Stimulated activated CD8-positive, alpha-beta memory T cell treated with anti-CD3 and anti-CD28 coated beads, Interleukin-12 subunit alpha, Interleukin-12 subunit beta, amount 100 ng/mL, for 4 hours (primary cell): ENCODE data around the gene ADAM23.
"Not testable (repeated sequence)": the region's sequence is repeated elsewhere in the genome, so short reads cannot be mapped to it uniquely, and the experiment has no call there.

Source experiments
- DNase-seq: peaks from one replicate; pipeline ENCODE4 v3.0.0-alpha.2; 2020; ENCODE audit warnings: low read depth

Gene ADAM23, protein sequence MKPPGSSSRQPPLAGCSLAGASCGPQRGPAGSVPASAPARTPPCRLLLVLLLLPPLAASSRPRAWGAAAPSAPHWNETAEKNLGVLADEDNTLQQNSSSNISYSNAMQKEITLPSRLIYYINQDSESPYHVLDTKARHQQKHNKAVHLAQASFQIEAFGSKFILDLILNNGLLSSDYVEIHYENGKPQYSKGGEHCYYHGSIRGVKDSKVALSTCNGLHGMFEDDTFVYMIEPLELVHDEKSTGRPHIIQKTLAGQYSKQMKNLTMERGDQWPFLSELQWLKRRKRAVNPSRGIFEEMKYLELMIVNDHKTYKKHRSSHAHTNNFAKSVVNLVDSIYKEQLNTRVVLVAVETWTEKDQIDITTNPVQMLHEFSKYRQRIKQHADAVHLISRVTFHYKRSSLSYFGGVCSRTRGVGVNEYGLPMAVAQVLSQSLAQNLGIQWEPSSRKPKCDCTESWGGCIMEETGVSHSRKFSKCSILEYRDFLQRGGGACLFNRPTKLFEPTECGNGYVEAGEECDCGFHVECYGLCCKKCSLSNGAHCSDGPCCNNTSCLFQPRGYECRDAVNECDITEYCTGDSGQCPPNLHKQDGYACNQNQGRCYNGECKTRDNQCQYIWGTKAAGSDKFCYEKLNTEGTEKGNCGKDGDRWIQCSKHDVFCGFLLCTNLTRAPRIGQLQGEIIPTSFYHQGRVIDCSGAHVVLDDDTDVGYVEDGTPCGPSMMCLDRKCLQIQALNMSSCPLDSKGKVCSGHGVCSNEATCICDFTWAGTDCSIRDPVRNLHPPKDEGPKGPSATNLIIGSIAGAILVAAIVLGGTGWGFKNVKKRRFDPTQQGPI

DNA sequence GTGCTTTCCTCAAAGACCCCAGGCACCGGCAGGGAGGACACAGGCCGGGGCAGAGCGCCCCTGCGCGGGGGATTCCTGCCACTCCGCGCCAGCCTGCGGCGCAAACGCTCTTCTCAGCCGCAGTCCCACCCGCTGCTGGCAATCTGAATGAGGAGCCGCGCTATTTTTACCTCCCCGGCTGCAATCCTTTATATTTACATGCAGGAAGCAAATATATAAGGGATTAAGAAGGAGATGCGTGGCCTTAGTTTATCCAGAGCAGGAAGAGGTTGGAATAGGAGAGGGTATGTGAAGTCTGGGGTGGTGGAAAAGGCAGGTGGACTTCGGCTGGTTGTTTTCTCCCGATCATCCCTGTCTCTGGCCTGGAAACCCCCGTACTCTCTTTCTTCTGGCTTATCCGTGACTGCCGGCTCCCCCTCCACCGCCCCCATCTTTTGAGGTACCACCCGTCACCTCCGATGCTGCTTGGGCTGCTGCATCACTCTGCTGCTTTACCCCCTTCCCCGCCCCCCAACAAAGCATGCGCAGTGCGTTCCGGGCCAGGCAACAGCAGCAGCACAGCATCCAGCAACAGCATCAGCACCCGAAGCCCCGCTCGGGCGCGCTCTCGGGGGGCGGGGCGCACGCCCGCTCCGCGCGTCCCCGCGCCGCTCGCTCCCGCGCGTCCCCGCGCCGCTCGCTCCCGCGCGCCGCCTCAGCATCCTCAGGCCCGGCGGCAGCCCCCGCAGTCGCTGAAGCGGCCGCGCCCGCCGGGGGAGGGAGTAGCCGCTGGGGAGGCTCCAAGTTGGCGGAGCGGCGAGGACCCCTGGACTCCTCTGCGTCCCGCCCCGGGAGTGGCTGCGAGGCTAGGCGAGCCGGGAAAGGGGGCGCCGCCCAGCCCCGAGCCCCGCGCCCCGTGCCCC, at the start of gene ADAM23:
ADAM23 (plus strand) TSS at position 700 of the 902 bp plus-strand sequence. CDS start 335 bp downstream, outside the sequence.
- DNase-seq, result no peak

DNA sequence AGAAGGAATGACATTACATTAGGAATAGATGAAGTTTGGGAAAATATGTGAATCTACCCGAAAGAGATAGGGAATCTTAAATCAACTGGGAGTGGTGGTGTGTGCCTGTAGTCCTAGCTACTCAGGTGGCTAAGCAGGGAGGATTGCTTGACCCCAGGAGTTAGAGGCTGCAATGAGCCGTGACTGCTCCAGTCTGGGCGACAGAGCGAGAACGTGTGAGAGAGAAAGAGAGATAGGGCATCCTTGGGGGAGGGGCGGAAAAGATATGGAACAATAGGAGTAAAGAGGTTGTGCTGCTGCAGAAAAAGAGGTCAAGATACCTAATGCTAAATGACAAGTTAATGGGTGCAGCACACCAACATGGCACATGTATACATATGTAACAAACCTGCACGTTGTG, 47.1 kb upstream of the ADAM23 start:
- DNase-seq, result no peak

- DNase-seq, result not testable (repeated sequence)
Measured at GRCh38 chr2:206402956-206403569, 40.3 kb upstream of the ADAM23 start.

DNA sequence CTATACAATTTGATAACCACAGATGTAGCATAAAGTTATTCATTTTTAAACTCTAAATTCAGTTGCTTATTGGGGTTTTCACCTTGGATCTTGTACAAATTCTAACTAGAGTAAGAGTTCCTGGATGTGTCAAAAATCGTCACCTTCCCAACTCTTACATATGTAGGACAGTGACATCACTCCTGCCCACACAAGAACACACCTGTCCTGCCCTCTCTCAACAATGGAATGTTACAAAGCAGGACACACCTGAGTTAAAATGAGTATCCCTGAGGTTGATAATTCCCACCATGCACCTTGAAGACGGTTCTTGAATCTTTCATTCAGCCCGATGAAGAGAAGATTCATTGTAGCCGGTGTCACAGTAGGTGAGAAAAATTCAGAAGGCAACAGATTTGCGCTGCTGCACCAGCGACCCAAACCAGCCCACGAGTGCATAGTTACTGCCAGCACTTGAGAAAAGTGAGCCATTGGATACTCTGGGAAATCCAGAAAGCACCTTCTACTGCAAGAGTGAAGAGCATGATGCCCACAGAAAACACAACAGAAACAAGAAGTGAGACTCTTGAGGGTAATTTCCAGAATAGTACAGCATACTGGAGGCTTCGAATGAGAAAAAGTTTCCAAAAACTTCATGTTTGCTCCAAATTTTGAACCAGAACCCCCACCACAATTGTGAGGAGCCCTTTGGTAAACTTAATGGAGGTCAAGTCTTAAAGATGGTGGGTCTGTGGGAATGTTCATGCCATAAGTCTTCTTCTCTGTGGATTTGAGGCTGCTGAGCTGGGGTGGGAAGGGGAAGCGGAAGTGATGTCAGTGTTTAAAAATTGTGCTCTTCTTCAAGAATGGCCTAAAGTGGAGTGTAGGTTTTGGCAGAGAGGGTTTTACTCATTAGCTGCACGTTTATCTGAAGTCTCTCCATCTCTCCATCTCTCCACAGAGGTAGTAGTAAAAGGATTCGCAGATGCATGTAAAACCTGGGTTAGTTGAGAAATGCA, 34.7 kb upstream of the ADAM23 start:
- DNase-seq, result no peak

GRCh38 chr2:206410714-206411113, 32.6 kb upstream of the ADAM23 start:
- DNase-seq, result no peak

DNA sequence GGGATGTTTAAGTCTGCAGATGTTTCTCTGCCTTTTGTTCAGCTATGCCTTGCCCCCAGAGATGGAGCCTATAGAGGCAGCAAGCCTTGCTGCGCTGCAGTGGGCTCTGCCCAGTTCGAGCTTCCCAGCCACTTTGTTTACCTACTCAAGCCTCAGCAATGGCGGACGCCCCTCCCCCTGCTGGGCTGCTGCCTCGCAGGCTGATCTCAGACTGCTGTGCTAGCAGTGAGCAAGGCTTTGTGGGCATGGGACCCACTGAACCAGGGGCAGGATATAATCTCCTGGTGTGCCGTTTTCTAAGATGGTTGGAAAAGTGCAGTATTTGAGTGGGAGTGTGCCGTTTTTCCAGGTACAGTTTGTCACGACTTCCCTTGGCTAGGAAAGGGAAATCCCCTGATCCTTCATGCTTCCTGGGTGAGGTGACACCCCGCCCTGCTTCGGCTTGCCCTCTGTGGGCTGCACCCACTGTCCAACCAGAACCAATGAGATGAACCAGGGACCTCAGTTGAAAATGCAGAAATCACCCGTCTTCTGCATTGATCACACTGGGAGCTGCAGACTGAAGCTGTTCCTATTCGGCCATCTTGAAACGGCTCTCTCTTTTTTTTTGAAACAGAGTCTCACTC, 27.6 kb upstream of the ADAM23 start:
- no peak for DNase-seq

DNA sequence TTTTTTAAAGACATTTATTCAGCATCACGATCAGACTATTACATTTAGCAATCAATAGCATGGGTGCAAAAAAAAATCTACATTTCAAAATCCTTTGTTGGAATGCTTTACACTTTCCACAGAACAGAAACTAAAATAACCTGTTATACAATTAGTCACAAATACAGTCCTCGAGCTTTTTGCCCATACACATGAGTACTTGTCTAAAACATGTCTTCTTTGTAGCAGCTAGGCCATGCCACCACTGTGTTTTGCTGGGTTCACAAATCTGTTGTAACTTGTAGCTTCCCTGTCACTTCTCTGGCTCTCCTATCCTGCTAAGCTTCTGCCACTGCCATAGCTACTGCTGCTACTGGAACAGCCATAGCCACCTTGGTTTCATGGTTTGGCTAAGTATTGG, 24.4 kb upstream of the ADAM23 start:
- no peak for DNase-seq

- DNase-seq, result no peak
Measured at GRCh38 chr2:206420721-206421120, 22.6 kb upstream of the ADAM23 start.

- no peak for DNase-seq
Measured at GRCh38 chr2:206422493-206422892, 20.8 kb upstream of the ADAM23 start.

DNA sequence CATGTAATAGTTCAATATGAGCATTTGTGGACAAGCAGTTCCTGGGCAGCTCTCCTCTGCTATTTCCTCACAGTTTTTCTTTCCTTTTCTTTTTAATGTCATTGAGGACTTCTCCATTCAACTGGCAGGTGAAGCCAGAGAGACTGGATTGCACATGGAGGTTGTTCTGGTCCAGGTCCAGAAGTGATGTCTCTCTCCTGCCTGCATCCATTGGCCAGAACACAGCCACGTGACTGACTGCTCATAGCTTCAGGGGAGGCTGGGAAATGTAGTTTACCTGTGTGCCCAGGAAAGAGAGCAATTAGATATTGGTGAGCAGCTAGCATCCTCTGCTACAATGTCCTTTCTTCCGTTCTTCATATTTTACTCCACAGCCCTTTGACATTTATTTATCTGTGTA, 20.2 kb upstream of the ADAM23 start:
- DNase-seq, result no peak

GRCh38 chr2:206424134-206424533, 19.2 kb upstream of the ADAM23 start:
- DNase-seq, result no peak

- no peak for DNase-seq
Measured at GRCh38 chr2:206428783-206429182, 14.5 kb upstream of the ADAM23 start.

GRCh38 chr2:206430452-206430851, 12.9 kb upstream of the ADAM23 start:
- DNase-seq, result no peak

DNA sequence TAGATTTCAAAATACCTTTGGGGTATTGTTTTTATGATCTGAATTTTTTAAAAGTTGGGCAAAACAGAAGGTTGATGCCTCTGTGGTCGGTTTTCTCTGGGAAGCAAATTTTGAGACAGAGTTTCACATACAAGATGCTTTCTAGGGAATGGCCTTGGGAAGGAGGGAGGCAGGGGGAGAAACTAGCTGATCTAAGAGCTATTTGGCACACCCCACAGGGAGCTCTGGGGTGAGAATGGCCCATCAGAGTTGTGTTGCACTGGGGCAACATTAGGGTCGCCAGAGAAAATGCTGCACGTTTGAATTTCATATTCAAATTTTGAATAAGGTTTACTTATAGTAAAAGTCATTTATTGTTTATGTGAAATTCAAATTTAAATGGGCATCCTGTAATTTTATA, 11.9 kb upstream of the ADAM23 start:
- DNase-seq, result no peak

DNA sequence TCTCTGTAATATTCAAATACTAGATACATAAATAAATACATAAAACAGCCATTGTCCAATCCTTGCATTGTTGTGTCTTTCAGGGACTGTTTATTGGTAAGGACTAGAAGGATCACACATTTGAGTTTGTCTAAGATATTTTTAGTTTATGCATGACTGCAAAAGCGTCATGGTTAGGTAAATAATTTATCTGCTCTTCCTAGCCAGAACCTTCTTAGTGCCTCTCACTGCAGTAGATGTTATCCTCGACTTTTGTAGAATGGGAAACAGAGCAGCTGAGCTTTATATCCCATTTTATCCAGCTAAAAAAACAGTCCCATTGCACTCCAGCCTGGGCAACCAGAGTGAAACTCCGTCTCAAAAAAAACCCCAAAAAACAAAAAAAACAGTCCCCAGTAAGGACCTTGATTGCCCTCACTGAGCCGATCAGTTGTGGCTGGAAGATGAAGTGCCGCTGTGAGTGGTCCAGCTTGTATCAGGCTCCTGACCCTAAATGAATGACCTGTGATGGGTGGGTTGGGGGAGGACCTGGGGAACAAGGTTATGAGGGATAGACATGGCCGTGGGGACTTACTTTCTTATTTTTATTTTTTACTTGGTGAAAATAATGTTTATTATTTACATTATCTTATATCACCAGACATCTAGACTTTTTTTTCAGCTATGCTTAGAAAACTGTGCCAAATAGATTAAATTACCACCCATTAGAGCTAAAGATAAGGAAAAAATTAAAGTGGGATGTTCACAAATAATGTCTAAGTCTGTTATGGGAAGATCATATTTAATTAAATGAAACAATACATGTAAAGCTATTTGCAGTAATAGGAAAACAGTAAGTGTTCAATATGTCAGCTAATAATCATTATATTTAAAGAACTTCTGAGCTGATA, 10.9 kb upstream of the ADAM23 start:
- DNase-seq, result no peak

- DNase-seq, result no peak
Measured at GRCh38 chr2:206433190-206433589, 10.1 kb upstream of the ADAM23 start.

GRCh38 chr2:206433686-206434085, 9.6 kb upstream of the ADAM23 start:
- DNase-seq, result no peak

DNA sequence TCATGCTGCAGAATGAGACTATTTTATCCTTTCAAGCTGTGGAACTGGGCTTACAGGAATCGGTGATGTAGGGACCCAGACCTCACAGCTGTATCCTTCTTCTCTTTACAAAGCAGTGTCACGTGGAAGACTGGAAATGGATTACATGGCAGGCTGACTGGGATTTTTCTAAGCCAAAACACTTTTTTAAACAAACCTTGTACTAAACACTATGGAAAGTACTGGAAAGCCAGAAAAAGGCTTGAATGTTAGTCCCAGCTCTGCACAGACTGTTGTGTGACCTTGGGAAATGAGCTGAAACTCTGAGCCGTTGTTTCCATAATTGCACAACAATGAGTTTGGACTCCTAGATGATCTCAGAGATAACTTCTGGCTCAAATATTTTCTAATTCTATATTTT, 7.6 kb upstream of the ADAM23 start:
- DNase-seq, result no peak

DNA sequence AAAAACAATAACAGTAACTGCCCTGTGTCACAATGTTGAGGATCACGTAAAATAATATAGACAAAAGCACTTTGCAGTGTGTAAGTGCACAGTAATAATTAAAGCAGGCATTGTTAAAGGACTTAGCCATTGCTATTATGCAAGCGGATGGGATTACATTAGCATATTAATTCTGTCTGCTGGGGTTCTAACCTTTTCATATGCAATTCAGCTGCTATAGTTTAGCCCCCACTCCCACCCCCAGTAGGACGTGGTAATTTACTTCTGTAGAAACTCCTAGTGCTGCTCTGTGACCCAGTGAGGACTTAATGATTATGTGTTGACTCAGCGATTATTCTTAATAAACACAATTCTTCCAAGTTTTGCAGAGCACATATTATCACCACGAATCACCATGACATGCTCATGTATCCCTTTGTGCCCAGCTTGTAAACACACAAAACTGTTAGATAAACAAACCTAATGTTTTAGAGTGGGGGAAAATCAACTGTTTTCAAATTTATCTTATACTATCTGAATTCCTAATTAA, 5.1 kb upstream of the ADAM23 start:
- no peak for DNase-seq
